SU-DHL-6 (cell line): ENCODE results near the gene TP53BP2.

Experiments
- H2AFZ ChIP-seq: fragments of 200-600 bp; sonication (generic); 2 replicates; pipeline ENCODE4 v1.6.1; 2014; ENCODE audit warnings: low read depth, mild to moderate bottlenecking, moderate library complexity, mixed read lengths, antibody characterized with exemption, low read length; ENCODE audit not compliant: severe bottlenecking
- H3F3A ChIP-seq: fragments of 200-600 bp; shearing (Covaris generic); 2 replicates; pipeline ENCODE4 v1.6.0; 2016; ENCODE audit warnings: antibody characterized with exemption, mild to moderate bottlenecking; ENCODE audit not compliant: insufficient read depth
- H3K27ac ChIP-seq: fragments of 200-600 bp; sonication (generic); 2 replicates; pipeline ENCODE4 v1.5.1; 2016; ENCODE audit warnings: low read depth, mild to moderate bottlenecking, low read length, moderate library complexity, mixed read lengths
- H3K27me3 ChIP-seq: fragments of 200-600 bp; sonication (generic), shearing (Covaris generic); 2 replicates; pipeline ENCODE4 v1.6.0; 2014; ENCODE audit warnings: mild to moderate bottlenecking, low read length
- H3K36me3 ChIP-seq: fragments of 200-600 bp; sonication (generic); 2 replicates; pipeline ENCODE4 v1.6.1; 2014; ENCODE audit warnings: mild to moderate bottlenecking, low read length, mixed read lengths
- H3K4me2 ChIP-seq: fragments of 300-600, 200-600 bp; shearing (Covaris generic), sonication (generic); 2 replicates; pipeline ENCODE4 v1.6.0; 2014; ENCODE audit warnings: low read length, low read depth, mild to moderate bottlenecking; ENCODE audit not compliant: poor library complexity, severe bottlenecking
- H3K4me3 ChIP-seq: fragments of 200-600 bp; sonication (generic); 2 replicates; pipeline ENCODE4 v1.5.1; 2014; ENCODE audit warnings: antibody characterized with exemption, low read length, mild to moderate bottlenecking, mixed read lengths; ENCODE audit not compliant: insufficient read depth, poor library complexity, severe bottlenecking
- H3K79me2 ChIP-seq: fragments of 200-600 bp; sonication (generic); 2 replicates; pipeline ENCODE4 v1.6.1; 2014; ENCODE audit warnings: mild to moderate bottlenecking, low read length, moderate library complexity; ENCODE audit not compliant: insufficient read depth
- H3K9ac ChIP-seq: fragments of 200-600 bp; sonication (generic); 2 replicates; pipeline ENCODE4 v1.7.0; 2014; ENCODE audit warnings: mild to moderate bottlenecking, low read length
- H3K9me2 ChIP-seq: fragments of 200-600 bp; sonication (generic); replicated peaks from 2 replicates; pipeline ENCODE4 v1.6.1; 2014; ENCODE audit warnings: low read length; ENCODE audit not compliant: insufficient read depth
- H3K9me3 ChIP-seq: fragments of 200-600 bp; sonication (generic); 2 replicates; pipeline ENCODE4 v1.6.1; 2014; ENCODE audit warnings: low read length, mixed read lengths; ENCODE audit not compliant: insufficient read depth
- H4K20me1 ChIP-seq: fragments of 200-600 bp; sonication (generic); 2 replicates; pipeline ENCODE4 v1.6.1; 2014; ENCODE audit warnings: low read depth, mild to moderate bottlenecking, antibody characterized with exemption, low read length, moderate library complexity, mixed read lengths
- EZH2phosphoT487 ChIP-seq: fragments of 200-600 bp; sonication (generic), shearing (Covaris generic); conservative IDR thresholded peaks from 2 replicates; pipeline ENCODE4 v1.6.1; 2018; ENCODE audit warnings: mild to moderate bottlenecking, antibody characterized with exemption, low read length, moderate library complexity, mixed read lengths
- TF ChIP-seq, protein P1 (sequence below): fragments of 200-600 bp; sonication (generic); IDR thresholded peaks from one replicate; pipeline ENCODE4 v1.5.1; 2017; ENCODE audit warnings: antibody characterized with exemption, mild to moderate bottlenecking, low read length, moderate library complexity; ENCODE audit not compliant: insufficient read depth, poor library complexity, severe bottlenecking

Gene TP53BP2

DNA sequence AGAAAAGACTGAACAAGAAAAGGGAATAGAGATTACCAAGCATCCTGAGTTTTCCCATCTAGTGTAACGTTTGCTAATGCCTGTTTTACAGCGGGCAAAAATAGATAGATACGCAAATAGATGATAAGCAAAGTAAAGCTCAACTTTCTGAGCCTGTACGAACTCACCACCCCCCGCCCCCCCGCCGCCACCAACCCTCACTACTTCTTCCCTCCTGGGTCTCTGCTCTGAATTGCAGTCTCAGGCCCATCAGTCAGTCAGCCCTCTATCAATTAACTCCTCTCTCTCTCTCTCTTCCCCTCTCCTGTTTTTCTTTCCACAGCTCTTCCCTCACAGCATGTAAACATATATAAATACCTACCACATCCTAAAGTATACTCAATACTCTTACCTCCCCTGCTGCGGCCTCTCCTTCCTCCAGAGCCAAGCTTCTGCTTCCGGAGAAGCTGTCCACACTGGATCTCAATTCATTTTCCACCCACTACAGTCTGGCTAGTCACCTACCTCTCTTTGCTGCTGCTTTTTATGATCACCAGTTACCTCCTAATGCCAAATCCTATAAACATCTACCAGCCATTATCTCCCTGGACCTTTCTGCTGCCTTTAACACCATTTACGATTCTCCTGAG is 68.8 kb downstream of the TP53BP2 start:
- Histone ChIP-seq H3K79me2 (no peaks in the 10 kb centered on the region), H3K27ac (no peak overlapping the region), H3K36me3 (no peaks in the 10 kb centered on the region), H3F3A (no peaks in the 10 kb centered on the region), H3K27me3 (no peaks in the 10 kb centered on the region), H4K20me1 (no peaks in the 10 kb centered on the region), H3K4me2 (no peak overlapping the region), H3K9ac (no peak overlapping the region), H2AFZ (no peak overlapping the region), H3K4me3 (no peak overlapping the region), H3K9me3 (no peaks in the 10 kb centered on the region), H3K9me2 (no peaks in the 10 kb centered on the region)
- TF ChIP-seq, protein P1, sequence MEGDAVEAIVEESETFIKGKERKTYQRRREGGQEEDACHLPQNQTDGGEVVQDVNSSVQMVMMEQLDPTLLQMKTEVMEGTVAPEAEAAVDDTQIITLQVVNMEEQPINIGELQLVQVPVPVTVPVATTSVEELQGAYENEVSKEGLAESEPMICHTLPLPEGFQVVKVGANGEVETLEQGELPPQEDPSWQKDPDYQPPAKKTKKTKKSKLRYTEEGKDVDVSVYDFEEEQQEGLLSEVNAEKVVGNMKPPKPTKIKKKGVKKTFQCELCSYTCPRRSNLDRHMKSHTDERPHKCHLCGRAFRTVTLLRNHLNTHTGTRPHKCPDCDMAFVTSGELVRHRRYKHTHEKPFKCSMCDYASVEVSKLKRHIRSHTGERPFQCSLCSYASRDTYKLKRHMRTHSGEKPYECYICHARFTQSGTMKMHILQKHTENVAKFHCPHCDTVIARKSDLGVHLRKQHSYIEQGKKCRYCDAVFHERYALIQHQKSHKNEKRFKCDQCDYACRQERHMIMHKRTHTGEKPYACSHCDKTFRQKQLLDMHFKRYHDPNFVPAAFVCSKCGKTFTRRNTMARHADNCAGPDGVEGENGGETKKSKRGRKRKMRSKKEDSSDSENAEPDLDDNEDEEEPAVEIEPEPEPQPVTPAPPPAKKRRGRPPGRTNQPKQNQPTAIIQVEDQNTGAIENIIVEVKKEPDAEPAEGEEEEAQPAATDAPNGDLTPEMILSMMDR = no peak
- no peak for TF ChIP-seq EZH2phosphoT487

DNA sequence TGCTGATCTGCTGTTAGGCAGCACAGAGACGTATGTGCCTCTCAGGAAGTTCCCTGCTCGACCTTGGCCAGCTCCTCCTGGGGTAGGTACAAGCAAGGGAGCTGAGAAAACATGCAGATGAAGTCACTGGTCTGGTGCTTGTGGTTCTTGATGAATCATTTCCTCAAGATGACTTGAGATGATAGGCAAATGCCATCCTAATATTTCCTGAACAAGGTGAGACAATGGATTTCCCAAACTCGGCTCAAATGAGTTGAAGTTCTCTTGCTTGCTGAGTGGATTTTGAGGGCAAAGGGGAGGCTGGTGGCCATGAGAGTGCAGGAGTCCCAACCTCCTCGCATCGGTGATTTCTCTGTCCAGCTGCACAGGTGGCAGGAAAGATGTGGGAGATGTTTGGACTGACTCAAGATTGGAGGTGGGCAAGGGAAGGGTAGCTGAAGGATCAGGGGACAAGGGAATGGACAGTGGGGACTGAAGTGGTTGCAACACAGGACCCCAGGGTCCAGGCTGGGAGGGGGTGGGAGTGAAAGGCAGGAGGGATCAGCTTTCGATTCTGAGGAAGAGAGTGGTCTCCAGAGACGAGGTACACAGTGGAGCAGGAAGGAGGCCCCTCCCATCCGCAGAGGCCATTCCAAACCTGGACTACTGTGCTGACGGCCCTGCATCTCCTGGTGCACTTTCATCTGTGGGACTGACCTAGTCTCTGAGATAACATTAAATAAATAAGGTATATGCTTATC is 69.5 kb downstream of the TP53BP2 start:
- H3K9ac ChIP-seq = no peak overlapping the region
- no peaks in the 10 kb centered on the region for H3K27me3 ChIP-seq
- H3K9me2 ChIP-seq = no peaks in the 10 kb centered on the region
- no peak overlapping the region for H3K4me3 ChIP-seq
- TF ChIP-seq, protein P1 = no peak
- TF ChIP-seq EZH2phosphoT487 = no peak
- H2AFZ ChIP-seq = no peak overlapping the region
- no peaks in the 10 kb centered on the region for H4K20me1 ChIP-seq
- H3K27ac ChIP-seq = no peak overlapping the region
- no peaks in the 10 kb centered on the region for H3K9me3 ChIP-seq
- H3K4me2 ChIP-seq = no peak overlapping the region
- no peaks in the 10 kb centered on the region for H3K79me2 ChIP-seq
- H3K36me3 ChIP-seq = no peaks in the 10 kb centered on the region
- no peaks in the 10 kb centered on the region for H3F3A ChIP-seq

DNA sequence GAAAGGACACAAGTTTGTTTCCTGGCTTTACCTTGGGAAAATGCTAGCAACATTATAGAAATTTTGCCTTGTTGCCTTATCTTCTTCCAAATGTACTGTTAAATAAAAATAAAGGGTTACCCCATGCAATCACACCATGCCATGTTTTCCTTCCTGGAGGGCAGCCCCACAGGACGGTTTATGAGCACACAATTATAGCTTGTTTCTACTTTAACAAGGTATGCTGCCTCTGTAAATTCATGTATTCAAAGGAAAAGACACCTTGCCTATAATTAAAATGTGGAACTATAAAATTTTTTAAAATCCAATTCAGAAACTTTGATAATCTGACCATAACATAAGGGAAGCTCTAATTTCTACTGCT is 70.1 kb downstream of the TP53BP2 start:
- TF ChIP-seq, protein P1 = no peak
- no peak for TF ChIP-seq EZH2phosphoT487
- H3F3A ChIP-seq = no peaks in the 10 kb centered on the region
- no peak overlapping the region for H2AFZ ChIP-seq
- no peak overlapping the region for H3K4me3 ChIP-seq
- H3K9me3 ChIP-seq = no peaks in the 10 kb centered on the region
- H3K27ac ChIP-seq = no peak overlapping the region
- no peaks in the 10 kb centered on the region for H3K9me2 ChIP-seq
- no peaks in the 10 kb centered on the region for H3K27me3 ChIP-seq
- H3K79me2 ChIP-seq = no peaks in the 10 kb centered on the region
- H4K20me1 ChIP-seq = no peaks in the 10 kb centered on the region
- no peak overlapping the region for H3K9ac ChIP-seq
- H3K4me2 ChIP-seq = no peak overlapping the region
- H3K36me3 ChIP-seq = no peaks in the 10 kb centered on the region
